Activated CD8-positive, alpha-beta T cell treated with anti-CD3 and anti-CD28 coated beads for 36 hours (primary cell): ENCODE results near the gene ARMC9. TPM values are rescaled to one million over a fixed set of nuclear protein-coding genes. Genes with fewer than 3 reads are reported as not detected.

ENCODE experiments used
- ATAC-seq: fragments of 200-7000 bp; cut with Tn5 transposase; one replicate; pipeline ENCODE4 v1.10.0; 2021; ENCODE audit warnings: mild to moderate bottlenecking, moderate library complexity
- CTCF ChIA-PET: fragments of 350-600 bp; sonication (Branson Sonifier 250); formaldehyde crosslinking; loops from one replicate; lab custom pipeline; 2021; ENCODE audit warnings: antibody characterized with exemption; lab: Charles Lee
- POLR2A ChIA-PET: fragments of 350-600 bp; sonication (Branson Sonifier 250); formaldehyde crosslinking; loops from one replicate; lab custom pipeline; 2021; ENCODE audit warnings: antibody characterized with exemption; lab: Charles Lee
- DNase-seq: peaks from one replicate; pipeline ENCODE4 v3.0.0-alpha.2; 2020
- H3K27ac Mint-ChIP-seq: one replicate; pipeline ENCODE4 v1.8.0; 2021; ENCODE audit warnings: mild to moderate bottlenecking, mixed read lengths
- H3K27me3 Mint-ChIP-seq: one replicate; pipeline ENCODE4 v1.8.0; 2021; ENCODE audit warnings: mixed read lengths
- H3K36me3 Mint-ChIP-seq: one replicate; pipeline ENCODE4 v1.8.0; 2021; ENCODE audit warnings: low read depth, mixed read lengths
- H3K4me1 Mint-ChIP-seq: one replicate; pipeline ENCODE4 v1.8.0; 2021; ENCODE audit warnings: low read depth, mixed read lengths
- H3K4me3 Mint-ChIP-seq: one replicate; pipeline ENCODE4 v1.8.0; 2021; ENCODE audit warnings: mild to moderate bottlenecking, moderate library complexity, mixed read lengths
- H3K9me3 Mint-ChIP-seq: one replicate; pipeline ENCODE4 v1.8.0; 2021; ENCODE audit warnings: mixed read lengths
- intact Hi-C: fragments of 100-400 bp; cut with micrococcal nuclease; formaldehyde crosslinking; loops from one replicate; pipeline ENCODE4 v1.10.0; 2022
- total RNA-seq, 2 experiments: library from RNA; stranded (reverse); gene quantifications; one replicate each; pipeline ENCODE4 v1.2.3, GENCODE V29; 2021
- TF ChIP-seq, protein P1 (sequence below): fragments of 200-600 bp; IDR thresholded peaks from one replicate; pipeline ENCODE4 v1.8.0; 2022; ENCODE audit warnings: antibody characterized with exemption, mild to moderate bottlenecking

ARMC9 gene
- total RNA-seq, 2 experiments from 2014 or later, result 2.0 to 2.2 TPM

- TF ChIP-seq, protein P1, sequence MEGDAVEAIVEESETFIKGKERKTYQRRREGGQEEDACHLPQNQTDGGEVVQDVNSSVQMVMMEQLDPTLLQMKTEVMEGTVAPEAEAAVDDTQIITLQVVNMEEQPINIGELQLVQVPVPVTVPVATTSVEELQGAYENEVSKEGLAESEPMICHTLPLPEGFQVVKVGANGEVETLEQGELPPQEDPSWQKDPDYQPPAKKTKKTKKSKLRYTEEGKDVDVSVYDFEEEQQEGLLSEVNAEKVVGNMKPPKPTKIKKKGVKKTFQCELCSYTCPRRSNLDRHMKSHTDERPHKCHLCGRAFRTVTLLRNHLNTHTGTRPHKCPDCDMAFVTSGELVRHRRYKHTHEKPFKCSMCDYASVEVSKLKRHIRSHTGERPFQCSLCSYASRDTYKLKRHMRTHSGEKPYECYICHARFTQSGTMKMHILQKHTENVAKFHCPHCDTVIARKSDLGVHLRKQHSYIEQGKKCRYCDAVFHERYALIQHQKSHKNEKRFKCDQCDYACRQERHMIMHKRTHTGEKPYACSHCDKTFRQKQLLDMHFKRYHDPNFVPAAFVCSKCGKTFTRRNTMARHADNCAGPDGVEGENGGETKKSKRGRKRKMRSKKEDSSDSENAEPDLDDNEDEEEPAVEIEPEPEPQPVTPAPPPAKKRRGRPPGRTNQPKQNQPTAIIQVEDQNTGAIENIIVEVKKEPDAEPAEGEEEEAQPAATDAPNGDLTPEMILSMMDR, result no peak
- intact Hi-C loops, result no loop called here
- peaks cover 2% of the 10 kb centered on the region for H3K36me3 Mint-ChIP-seq
- no peaks in the 10 kb centered on the region for H3K9me3 Mint-ChIP-seq
- CTCF ChIA-PET, result interaction anchor here (1.0 to 2.1 kb wide), 3 partner anchors 8 to 52 kb away, joined by 3 to 9 read pairs (median 3); no protein-coding TSS in a partner anchor
- no peaks in the 10 kb centered on the region for H3K27me3 Mint-ChIP-seq
- ATAC-seq, result no peak
- H3K4me1 Mint-ChIP-seq, result no peaks in the 10 kb centered on the region
- POLR2A ChIA-PET, result no interaction called here
- peak overlapping the region; percentile 19 for H3K27ac Mint-ChIP-seq
- DNase-seq, result no peak
- H3K4me3 Mint-ChIP-seq, result no peak overlapping the region
Measured at GRCh38 chr2:231219289-231219688, 20.9 kb downstream of the ARMC9 start.

DNA sequence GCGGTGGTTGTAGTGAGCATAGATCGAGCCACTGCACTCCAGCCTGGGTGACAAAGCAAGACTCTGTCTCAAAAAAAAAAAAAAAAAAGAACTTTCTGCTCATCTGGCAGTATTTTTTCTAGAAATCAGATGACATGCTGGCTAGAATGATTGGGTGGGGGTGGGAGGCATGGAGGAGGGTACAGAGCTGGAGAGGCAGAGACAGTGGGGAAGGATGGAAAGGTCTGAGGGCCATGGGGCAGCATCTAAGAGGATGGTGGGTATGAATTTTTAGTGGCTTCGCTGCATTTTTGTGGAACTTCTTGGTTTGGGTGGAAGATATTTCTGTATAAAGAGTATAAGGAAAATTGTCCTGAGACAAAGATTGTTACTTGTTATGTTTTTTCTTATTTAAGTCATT lies 23.3 kb downstream of the ARMC9 start:
- H3K27ac Mint-ChIP-seq, result no peak overlapping the region
- H3K4me1 Mint-ChIP-seq, result no peaks in the 10 kb centered on the region
- no peak overlapping the region for H3K4me3 Mint-ChIP-seq
- POLR2A ChIA-PET, result no interaction called here
- CTCF ChIA-PET, result no interaction called here
- DNase-seq, result no peak
- intact Hi-C loops, result no loop called here
- TF ChIP-seq, protein P1, result no peak
- no peak for ATAC-seq
- H3K27me3 Mint-ChIP-seq, result no peaks in the 10 kb centered on the region
- H3K36me3 Mint-ChIP-seq, result peaks cover 2% of the 10 kb centered on the region
- no peaks in the 10 kb centered on the region for H3K9me3 Mint-ChIP-seq

DNA sequence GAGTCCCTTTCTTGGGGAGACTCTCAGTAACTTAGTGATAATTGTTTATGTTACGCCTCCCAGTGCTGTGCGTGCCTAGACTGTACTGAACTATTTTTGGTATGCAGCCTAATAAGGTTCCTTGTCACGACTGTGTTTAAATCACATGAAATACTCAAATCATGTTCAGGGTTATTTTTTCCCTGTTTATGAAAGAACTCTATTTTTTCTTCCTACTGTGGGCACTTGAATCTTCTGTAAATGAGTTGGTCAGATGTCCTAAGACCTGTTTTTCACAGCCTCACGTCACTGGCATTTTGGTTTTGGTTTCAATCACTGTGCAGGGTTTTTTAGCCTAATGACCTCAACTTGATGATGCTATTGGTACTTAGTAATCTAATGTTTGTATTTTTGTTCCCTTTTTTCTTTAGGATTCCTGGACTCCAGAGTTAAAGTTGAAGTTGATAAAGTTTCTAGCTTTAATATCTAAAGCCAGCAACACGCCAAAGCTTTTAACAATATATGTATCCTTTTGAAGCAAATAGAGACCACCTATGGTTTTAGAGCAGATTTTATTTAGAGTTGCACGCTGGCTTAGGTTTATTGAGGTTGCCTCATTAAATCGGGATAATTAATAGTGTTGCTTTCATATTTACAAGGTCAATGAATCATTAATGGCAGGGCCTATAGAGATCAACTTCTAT lies 24.0 kb downstream of the ARMC9 start:
- TF ChIP-seq, protein P1, result no peak
- DNase-seq (no peak), ATAC-seq (no peak)
- no peaks in the 10 kb centered on the region for H3K9me3 Mint-ChIP-seq
- CTCF ChIA-PET, result interaction anchor here (1.1 kb wide), 1 partner anchor 229 kb away, joined by 4 read pairs; no protein-coding TSS in a partner anchor
- no peak overlapping the region for H3K4me3 Mint-ChIP-seq
- H3K4me1 Mint-ChIP-seq, result no peaks in the 10 kb centered on the region
- H3K36me3 Mint-ChIP-seq, result peaks cover 2% of the 10 kb centered on the region
- no peak overlapping the region for H3K27ac Mint-ChIP-seq
- POLR2A ChIA-PET, result no interaction called here
- H3K27me3 Mint-ChIP-seq, result no peaks in the 10 kb centered on the region
- intact Hi-C loops, result no loop called here

DNA sequence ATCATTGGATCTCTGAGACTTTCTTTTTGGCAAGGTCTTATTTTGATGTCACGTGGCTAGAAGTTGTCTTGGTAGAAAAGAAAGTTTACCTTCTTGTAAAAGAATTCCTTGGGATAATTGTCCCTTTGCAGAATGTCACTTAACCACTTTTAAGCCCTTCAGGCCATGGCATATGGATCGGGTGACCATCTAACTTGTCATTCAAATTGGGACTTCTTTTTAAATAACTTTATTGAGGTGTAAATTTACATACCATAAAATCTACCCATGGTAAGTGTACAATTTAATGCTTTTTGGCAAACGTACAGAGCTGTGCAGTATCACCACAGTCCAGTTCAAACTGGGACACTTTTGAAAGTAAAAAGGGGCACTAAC lies 24.6 kb downstream of the ARMC9 start:
- Mint-ChIP-seq H3K27me3 (no peaks in the 10 kb centered on the region), H3K4me3 (no peak overlapping the region), H3K27ac (no peak overlapping the region), H3K4me1 (no peaks in the 10 kb centered on the region), H3K36me3 (peaks cover 2% of the 10 kb centered on the region), H3K9me3 (no peaks in the 10 kb centered on the region)
- DNase-seq, result no peak
- intact Hi-C loops, result no loop called here
- POLR2A ChIA-PET, result no interaction called here
- CTCF ChIA-PET, result interaction anchor here (1.1 kb wide), 1 partner anchor 229 kb away, joined by 4 read pairs; no protein-coding TSS in a partner anchor
- ATAC-seq, result no peak
- TF ChIP-seq, protein P1, result no peak

- intact Hi-C loops, result no loop called here
Measured at GRCh38 chr2:231223458-231223976, 25.1 kb downstream of the ARMC9 start.

More at GRCh38 chr2:231223458-231223976, 25.1 kb downstream of the ARMC9 start:
- H3K36me3 Mint-ChIP-seq, result peaks cover 2% of the 10 kb centered on the region
- H3K4me3 Mint-ChIP-seq, result no peak overlapping the region
- CTCF ChIA-PET, result interaction anchor here (1.9 kb wide), 1 partner anchor 189 kb away, joined by 9 read pairs; no protein-coding TSS in a partner anchor
- POLR2A ChIA-PET, result interaction anchor here (0.6 kb wide), 1 partner anchor 42 kb away, joined by 3 read pairs; no protein-coding TSS in a partner anchor
- TF ChIP-seq, protein P1, result no peak
- no peaks in the 10 kb centered on the region for H3K27me3 Mint-ChIP-seq
- no peaks in the 10 kb centered on the region for H3K9me3 Mint-ChIP-seq
- no peak overlapping the region for H3K27ac Mint-ChIP-seq
- H3K4me1 Mint-ChIP-seq, result no peaks in the 10 kb centered on the region
- no peak for DNase-seq
- no peak for ATAC-seq
